HG02870 (cell line): ENCODE measurements around the gene TBCCD1.
"Not testable (repeated sequence)": the region's sequence is repeated elsewhere in the genome, so short reads cannot be mapped to it uniquely, and the experiment has no call there.

ENCODE experiments used
- ATAC-seq: cut with Tn5 transposase; IDR thresholded peaks from one replicate; pipeline ENCODE4 v1.9.1; 2021; ENCODE audit warnings: mild to moderate bottlenecking, moderate library complexity; ENCODE audit not compliant: unreplicated experiment

Gene TBCCD1

GRCh38 chr3:186564586-186564985, 2.6 kb downstream of the TBCCD1 start:
- ATAC-seq = no peak

GRCh38 chr3:186552408-186553031, 14.6 kb downstream of the TBCCD1 start:
- no peak for ATAC-seq

- no peak for ATAC-seq
Measured at GRCh38 chr3:186551387-186551786, 15.8 kb downstream of the TBCCD1 start.

- no peak for ATAC-seq
Measured at GRCh38 chr3:186549497-186549896, 17.6 kb downstream of the TBCCD1 start.

- ATAC-seq = no peak
Measured at GRCh38 chr3:186544281-186544680, 22.9 kb downstream of the TBCCD1 start, which contains the start of gene CRYGS. TSS of gene CRYGS (minus strand) at chr3:186544380. CDS start at chr3:186544326, 54 bp downstream.

- ATAC-seq = no peak
Measured at GRCh38 chr3:186540835-186541226, 26.3 kb downstream of the TBCCD1 start.

GRCh38 chr3:186540221-186540834, 26.8 kb downstream of the TBCCD1 start:
- no peak for ATAC-seq

- ATAC-seq = no peak
Measured at GRCh38 chr3:186538779-186539178, 28.4 kb downstream of the TBCCD1 start.

GRCh38 chr3:186536883-186537844, 30.0 kb downstream of the TBCCD1 start:
- no peak for ATAC-seq

GRCh38 chr3:186534113-186534669, 32.9 kb downstream of the TBCCD1 start:
- peak; percentile 88 for ATAC-seq

- no peak for ATAC-seq
Measured at GRCh38 chr3:186532598-186533072, 34.5 kb downstream of the TBCCD1 start.

- not testable (repeated sequence) for ATAC-seq
Measured at GRCh38 chr3:186531694-186532093, 35.4 kb downstream of the TBCCD1 start.

GRCh38 chr3:186530415-186530814, 36.7 kb downstream of the TBCCD1 start:
- ATAC-seq = no peak

- ATAC-seq = no peak
Measured at GRCh38 chr3:186529201-186529999, 37.7 kb downstream of the TBCCD1 start.

GRCh38 chr3:186526256-186526606, 40.9 kb downstream of the TBCCD1 start:
- no peak for ATAC-seq

GRCh38 chr3:186525369-186526255, 41.5 kb downstream of the TBCCD1 start:
- peak; percentile 34 for ATAC-seq

- ATAC-seq = no peak
Measured at GRCh38 chr3:186524616-186525015, 42.5 kb downstream of the TBCCD1 start.

GRCh38 chr3:186523434-186523833, 43.7 kb downstream of the TBCCD1 start:
- ATAC-seq = no peak

- no peak for ATAC-seq
Measured at GRCh38 chr3:186523022-186523421, 44.1 kb downstream of the TBCCD1 start.
